Activated T-cell treated with anti-CD3 and anti-CD28 coated beads, Interleukin-2, amount 50 U/mL, for 24 hours (primary cell): Measurements from ENCODE around the gene MUC2.
"Not testable (repeated sequence)": the region's sequence is repeated elsewhere in the genome, so short reads cannot be mapped to it uniquely, and the experiment has no call there.

ENCODE experiments used
- DNase-seq: peaks from one replicate; pipeline ENCODE4 v3.0.0-alpha.2; 2020
- H3K27ac Mint-ChIP-seq: 2 replicates; pipeline ENCODE4 v1.8.0; 2020; ENCODE audit warnings: mild to moderate bottlenecking, mixed read lengths
- H3K27me3 Mint-ChIP-seq: 2 replicates; pipeline ENCODE4 v1.8.0; 2020; ENCODE audit warnings: mixed read lengths
- H3K36me3 Mint-ChIP-seq: 2 replicates; pipeline ENCODE4 v1.8.0; 2020; ENCODE audit warnings: low read depth, mixed read lengths
- H3K4me1 Mint-ChIP-seq: 2 replicates; pipeline ENCODE4 v1.8.0; 2020; ENCODE audit warnings: low read depth, mixed read lengths
- H3K4me3 Mint-ChIP-seq: 2 replicates; pipeline ENCODE4 v1.8.0; 2020; ENCODE audit warnings: mild to moderate bottlenecking, moderate library complexity, mixed read lengths
- H3K9me3 Mint-ChIP-seq: 2 replicates; pipeline ENCODE4 v1.8.0; 2020; ENCODE audit warnings: mixed read lengths

The MUC2 gene

GRCh38 chr11:1107316-1108245 is 32.9 kb downstream of the MUC2 start:
- H3K27ac Mint-ChIP-seq: no peak overlapping the region

GRCh38 chr11:1108246-1108900 is 33.7 kb downstream of the MUC2 start:
- Mint-ChIP-seq H3K4me3 (no peak overlapping the region), H3K9me3 (no peaks in the 10 kb centered on the region), H3K36me3 (no peaks in the 10 kb centered on the region), H3K27ac (no peak overlapping the region), H3K27me3 (no peaks in the 10 kb centered on the region), H3K4me1 (no peaks in the 10 kb centered on the region)
- no peak for DNase-seq

More at GRCh38 chr11:1107316-1108245, 32.9 kb downstream of the MUC2 start:
- Mint-ChIP-seq H3K27me3 (no peaks in the 10 kb centered on the region), H3K4me1 (no peaks in the 10 kb centered on the region), H3K36me3 (no peaks in the 10 kb centered on the region), H3K9me3 (no peaks in the 10 kb centered on the region), H3K4me3 (no peak overlapping the region)
- no peak for DNase-seq

- Mint-ChIP-seq H3K9me3 (no peaks in the 10 kb centered on the region), H3K27ac (no peak overlapping the region), H3K36me3 (no peaks in the 10 kb centered on the region), H3K4me3 (no peak overlapping the region), H3K4me1 (no peaks in the 10 kb centered on the region), H3K27me3 (no peaks in the 10 kb centered on the region)
- no peak for DNase-seq
Observed at GRCh38 chr11:1109101-1109917, 34.6 kb downstream of the MUC2 start.

- Mint-ChIP-seq H3K27me3 (no peaks in the 10 kb centered on the region), H3K27ac (no peak overlapping the region), H3K9me3 (no peaks in the 10 kb centered on the region), H3K4me1 (no peaks in the 10 kb centered on the region), H3K4me3 (no peak overlapping the region), H3K36me3 (no peaks in the 10 kb centered on the region)
- no peak for DNase-seq
Observed at GRCh38 chr11:1109918-1110705, 35.4 kb downstream of the MUC2 start.

GRCh38 chr11:1111545-1112212 is 37.0 kb downstream of the MUC2 start:
- Mint-ChIP-seq H3K27me3 (no peaks in the 10 kb centered on the region), H3K4me3 (no peak overlapping the region), H3K4me1 (no peaks in the 10 kb centered on the region), H3K27ac (no peak overlapping the region), H3K9me3 (no peaks in the 10 kb centered on the region), H3K36me3 (no peaks in the 10 kb centered on the region)
- no peak for DNase-seq

- Mint-ChIP-seq H3K36me3 (no peaks in the 10 kb centered on the region), H3K4me1 (no peaks in the 10 kb centered on the region), H3K4me3 (no peak overlapping the region), H3K27me3 (no peaks in the 10 kb centered on the region), H3K9me3 (no peaks in the 10 kb centered on the region), H3K27ac (no peak overlapping the region)
- DNase-seq: no peak
Observed at GRCh38 chr11:1112351-1113191, 37.9 kb downstream of the MUC2 start.

GRCh38 chr11:1113405-1114201 is 38.9 kb downstream of the MUC2 start:
- Mint-ChIP-seq H3K4me3 (no peak overlapping the region), H3K27ac (no peak overlapping the region), H3K4me1 (no peaks in the 10 kb centered on the region), H3K36me3 (no peaks in the 10 kb centered on the region), H3K27me3 (peaks cover under 1% of the 10 kb centered on the region), H3K9me3 (no peaks in the 10 kb centered on the region)
- DNase-seq: no peak

- not testable (repeated sequence) for H3K4me1 Mint-ChIP-seq, DNase-seq, H3K27me3 Mint-ChIP-seq, H3K27ac Mint-ChIP-seq, H3K9me3 Mint-ChIP-seq, H3K36me3 Mint-ChIP-seq, H3K4me3 Mint-ChIP-seq
Observed at GRCh38 chr11:1115292-1115691, 40.6 kb downstream of the MUC2 start.

GRCh38 chr11:1116104-1116503 is 41.4 kb downstream of the MUC2 start:
- no peak overlapping the region for H3K27ac Mint-ChIP-seq
- peaks cover 2% of the 10 kb centered on the region for H3K27me3 Mint-ChIP-seq
- no peaks in the 10 kb centered on the region for H3K36me3 Mint-ChIP-seq
- no peaks in the 10 kb centered on the region for H3K9me3 Mint-ChIP-seq
- no peak for DNase-seq
- no peaks in the 10 kb centered on the region for H3K4me1 Mint-ChIP-seq
- H3K4me3 Mint-ChIP-seq: no peak overlapping the region

- H3K27ac Mint-ChIP-seq: no peak overlapping the region
- no peak overlapping the region for H3K4me3 Mint-ChIP-seq
- no peak for DNase-seq
- no peaks in the 10 kb centered on the region for H3K36me3 Mint-ChIP-seq
- no peaks in the 10 kb centered on the region for H3K4me1 Mint-ChIP-seq
- peaks cover 2% of the 10 kb centered on the region for H3K27me3 Mint-ChIP-seq
- H3K9me3 Mint-ChIP-seq: no peaks in the 10 kb centered on the region
Observed at GRCh38 chr11:1116666-1117390, 42.2 kb downstream of the MUC2 start.

- DNase-seq: no peak
- Mint-ChIP-seq H3K9me3 (no peaks in the 10 kb centered on the region), H3K27me3 (peaks cover 5% of the 10 kb centered on the region), H3K27ac (no peak overlapping the region), H3K4me3 (no peak overlapping the region), H3K36me3 (no peaks in the 10 kb centered on the region), H3K4me1 (no peaks in the 10 kb centered on the region)
Observed at GRCh38 chr11:1117992-1118391, 43.3 kb downstream of the MUC2 start.
